Measurements from ENCODE around the gene SCT. TPM values are rescaled to one million over a fixed set of nuclear protein-coding genes. Genes with fewer than 3 reads are reported as not detected.

Gene SCT
- total RNA-seq, 4 donors from 2014 or later = not detected

- 82% methylated on average over 14 of the region's 14 CpGs for WGBS
- TF ChIP-seq CTCF (IDR thresholded peaks at IDR 0.05) (no peak), POLR2A (IDR thresholded peaks at IDR 0.05; ENCODE audit: low read depth) (no peak), EP300 (IDR thresholded peaks at IDR 0.05) (no peak), POLR2AphosphoS5 (IDR thresholded peaks at IDR 0.05) (no peak)
- no peaks in the 10 kb centered on the region for H3K27me3 ChIP-seq
- no peaks in the 10 kb centered on the region for H3K9me3 ChIP-seq
- no peaks in the 10 kb centered on the region for H3K4me1 ChIP-seq
- intact Hi-C loops (cut with DNase I) = no loop called here
- no peak for DNase-seq (ENCODE audit: extremely low spot score)
- H3K27ac ChIP-seq (replicated peaks in 1 of 4) = no peak overlapping the region
- no peak overlapping the region for H3K4me3 ChIP-seq
- H3K36me3 ChIP-seq = peaks cover 5 to 75% (median 41%) of the 10 kb centered on the region in 4 donors
Measured at GRCh38 chr11:646214-646613, 19.2 kb upstream of the SCT start.

DNA sequence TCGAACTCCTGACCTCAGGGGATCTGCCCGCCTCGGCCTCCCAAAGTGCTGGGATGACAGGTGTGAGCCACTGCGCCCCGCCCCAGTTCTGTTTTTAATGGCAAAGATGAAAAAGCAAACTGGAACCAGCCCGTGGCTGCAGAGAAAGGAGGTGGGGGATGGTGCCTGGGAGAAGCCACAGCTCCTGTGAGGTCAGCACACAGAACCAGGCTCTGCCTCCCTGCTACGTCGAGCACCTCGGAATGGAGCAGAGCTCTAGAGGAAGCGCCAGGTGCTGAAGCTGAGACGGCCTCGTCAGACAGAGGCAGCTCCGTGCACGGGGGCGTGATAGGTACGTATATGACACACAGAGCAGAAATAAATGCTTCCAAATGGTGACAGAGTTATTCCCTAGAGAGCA is 18.6 kb upstream of the SCT start:
- H3K27me3 ChIP-seq = peaks cover 0 to 3% (median 0%) of the 10 kb centered on the region in 4 donors
- WGBS = 85% methylated on average over 16 of the region's 16 CpGs
- TF ChIP-seq POLR2A (IDR thresholded peaks at IDR 0.05; ENCODE audit: low read depth) (no peak), CTCF (IDR thresholded peaks at IDR 0.05) (no peak), EP300 (IDR thresholded peaks at IDR 0.05) (no peak), POLR2AphosphoS5 (IDR thresholded peaks at IDR 0.05) (no peak)
- no peak overlapping the region for H3K4me3 ChIP-seq
- H3K27ac ChIP-seq (replicated peaks in 1 of 4) = no peak overlapping the region
- no peak for DNase-seq (ENCODE audit: extremely low spot score)
- intact Hi-C loops (cut with DNase I) = no loop called here
- peaks cover 5 to 75% (median 40%) of the 10 kb centered on the region in 4 donors for H3K36me3 ChIP-seq
- H3K4me1 ChIP-seq = peaks cover 0 to under 1% (median 0%) of the 10 kb centered on the region in 4 donors
- H3K9me3 ChIP-seq = no peaks in the 10 kb centered on the region

DNA sequence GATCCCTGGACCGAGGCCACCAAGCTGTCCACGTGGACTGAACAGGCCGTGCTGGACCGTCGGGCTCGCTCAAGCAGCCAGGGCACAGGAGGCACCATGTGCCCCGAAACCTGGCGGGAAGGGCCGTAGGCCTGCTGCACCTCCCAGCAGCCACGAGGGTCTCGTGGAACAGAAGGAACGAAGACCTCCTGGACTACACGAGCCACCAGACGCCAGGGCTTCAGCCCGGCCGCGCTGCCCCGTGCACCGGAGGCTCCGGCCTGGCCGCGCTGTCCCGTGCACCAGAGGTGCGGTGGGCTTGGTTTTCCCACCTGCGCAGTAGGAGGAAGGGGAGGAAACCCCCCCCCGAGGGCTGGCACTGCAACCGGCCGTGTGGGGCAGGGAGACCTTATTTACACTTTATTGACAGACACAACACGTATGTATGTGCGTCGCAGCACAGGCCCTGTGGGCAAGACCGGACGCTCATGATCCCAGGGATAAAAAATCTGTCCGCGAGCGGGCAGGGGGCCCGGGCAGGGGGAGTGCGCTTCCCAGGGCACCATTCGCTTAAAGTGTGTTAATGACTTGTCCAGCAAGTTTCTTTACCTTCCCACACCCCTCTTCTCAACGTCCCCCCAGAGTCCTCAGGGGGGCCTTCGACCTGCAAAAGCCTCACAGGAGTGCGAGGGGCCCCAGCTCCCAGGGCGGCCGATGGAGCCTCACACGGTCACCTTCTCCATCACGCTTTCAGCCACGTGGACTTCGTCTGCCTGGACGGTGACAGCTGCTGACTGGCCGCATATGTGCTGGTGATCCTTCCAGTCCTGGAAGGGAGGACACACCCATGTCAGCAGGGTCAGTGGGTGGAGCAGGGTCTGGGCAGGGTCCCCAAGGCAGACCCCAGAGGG is 17.1 kb upstream of the SCT start:
- 80% methylated on average over 27 of the region's 50 CpGs for WGBS

GRCh38 chr11:643366-643765 is 16.4 kb upstream of the SCT start:
- TF ChIP-seq POLR2AphosphoS5 (IDR thresholded peaks at IDR 0.05) (no peak), EP300 (IDR thresholded peaks at IDR 0.05) (no peak), POLR2A (IDR thresholded peaks at IDR 0.05; ENCODE audit: low read depth) (no peak), CTCF (IDR thresholded peaks at IDR 0.05) (no peak)
- no peaks in the 10 kb centered on the region for H3K9me3 ChIP-seq
- peaks cover 0 to 24% (median 0%) of the 10 kb centered on the region in 4 donors for H3K27me3 ChIP-seq
- peaks cover 9 to 19% (median 16%) of the 10 kb centered on the region in 4 donors for H3K4me1 ChIP-seq
- peaks cover 5 to 66% (median 41%) of the 10 kb centered on the region in 4 donors for H3K36me3 ChIP-seq
- intact Hi-C loops (cut with DNase I) = no loop called here
- H3K4me3 ChIP-seq = no peak overlapping the region
- WGBS = 96% methylated on average over 6 of the region's 9 CpGs
- no peak for DNase-seq (ENCODE audit: extremely low spot score)
- no peak overlapping the region for H3K27ac ChIP-seq (replicated peaks in 1 of 4)

More for the DNA sequence above, 17.1 kb upstream of the SCT start:
- intact Hi-C loops (cut with DNase I) = no loop called here
- TF ChIP-seq POLR2A (IDR thresholded peaks at IDR 0.05; ENCODE audit: low read depth) = no peak
- TF ChIP-seq POLR2AphosphoS5 (IDR thresholded peaks at IDR 0.05) = no peak
- no peak for TF ChIP-seq EP300 (IDR thresholded peaks at IDR 0.05)
- TF ChIP-seq CTCF (IDR thresholded peaks at IDR 0.05) = no peak
- Histone ChIP-seq H3K36me3 (peaks cover 5 to 69% (median 41%) of the 10 kb centered on the region in 4 donors), H3K27me3 (peaks cover 0 to 17% (median 0%) of the 10 kb centered on the region in 4 donors), H3K27ac (replicated peaks in 1 of 4) (no peak overlapping the region), H3K4me1 (peaks cover 3 to 14% (median 12%) of the 10 kb centered on the region in 4 donors), H3K4me3 (no peak overlapping the region), H3K9me3 (no peaks in the 10 kb centered on the region)
- DNase-seq (ENCODE audit: extremely low spot score) = no peak

All from esophagus muscularis mucosa (tissue), 4 donors.